T-helper 2 cell treated with Interferon-gamma antibody and Interleukin-4, amounts not matched to agents 5 μg/mL and 100 μg/mL, for 36 hours (primary cell): ENCODE results near the gene NPM1.
"Not testable (repeated sequence)": the region's sequence is repeated elsewhere in the genome, so short reads cannot be mapped to it uniquely, and the experiment has no call there.

Source experiments
- DNase-seq: peaks from one replicate; pipeline ENCODE4 v3.0.0; 2021; ENCODE audit warnings: low spot score
- H3K27ac Mint-ChIP-seq: one replicate; pipeline ENCODE4 v1.8.0; 2021; ENCODE audit warnings: mild to moderate bottlenecking, mixed read lengths
- H3K27me3 Mint-ChIP-seq: one replicate; pipeline ENCODE4 v1.8.0; 2021; ENCODE audit warnings: low read depth, mixed read lengths
- H3K36me3 Mint-ChIP-seq: one replicate; pipeline ENCODE4 v1.8.0; 2021; ENCODE audit warnings: low read depth, mixed read lengths
- H3K4me1 Mint-ChIP-seq: one replicate; pipeline ENCODE4 v1.8.0; 2021; ENCODE audit warnings: low read depth, mixed read lengths
- H3K4me3 Mint-ChIP-seq: one replicate; pipeline ENCODE4 v1.8.0; 2022; ENCODE audit warnings: mild to moderate bottlenecking, moderate library complexity, mixed read lengths
- H3K9me3 Mint-ChIP-seq: one replicate; pipeline ENCODE4 v1.8.0; 2021; ENCODE audit warnings: mixed read lengths

Gene NPM1

DNA sequence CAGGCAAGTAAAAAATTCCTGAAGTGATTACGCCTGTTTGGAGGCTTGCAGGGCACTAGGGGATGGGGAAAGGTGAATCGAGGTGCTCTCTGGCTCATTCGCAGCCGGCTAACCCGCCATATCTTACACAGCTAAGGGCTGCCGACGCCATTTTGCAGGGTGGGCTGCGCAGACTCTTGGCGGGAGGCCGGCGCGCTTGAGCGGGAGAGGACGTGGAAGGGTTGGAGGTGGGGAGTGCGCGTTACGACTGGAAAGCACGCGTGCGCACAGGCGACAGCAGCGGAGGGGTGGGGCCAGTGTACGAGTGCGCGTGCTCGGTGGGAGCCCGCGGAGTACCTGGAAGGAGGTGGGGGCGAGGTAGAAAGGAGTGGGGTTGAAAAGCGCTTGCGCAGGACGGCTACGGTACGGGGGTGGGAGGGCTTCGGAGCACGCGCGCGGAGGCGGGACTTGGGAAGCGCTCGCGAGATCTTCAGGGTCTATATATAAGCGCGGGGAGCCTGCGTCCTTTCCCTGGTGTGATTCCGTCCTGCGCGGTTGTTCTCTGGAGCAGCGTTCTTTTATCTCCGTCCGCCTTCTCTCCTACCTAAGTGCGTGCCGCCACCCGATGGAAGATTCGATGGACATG is at the start of gene NPM1:
Gene NPM1 (plus strand): TSS at position 505 of the 625 bp plus-strand sequence. CDS start 100 bp downstream, at position 605.
- DNase-seq = peak; percentile 97
- Mint-ChIP-seq H3K4me3 (peak within 1 kb of the TSS; percentile 98), H3K4me1 (peaks cover 32% of the 10 kb centered on the region), H3K27me3 (peaks cover 4% of the 10 kb centered on the region), H3K9me3 (no peaks in the 10 kb centered on the region), H3K36me3 (peaks cover 44% of the 10 kb centered on the region), H3K27ac (peak within 1 kb of the TSS; percentile 99)

- Mint-ChIP-seq H3K27me3 (peaks cover 26% of the 10 kb centered on the region), H3K4me1 (no peaks in the 10 kb centered on the region), H3K27ac (no peak overlapping the region), H3K4me3 (no peak overlapping the region), H3K9me3 (no peaks in the 10 kb centered on the region), H3K36me3 (no peaks in the 10 kb centered on the region)
- DNase-seq = no peak
Measured at GRCh38 chr5:171340042-171340441, 47.6 kb upstream of the NPM1 start.

DNA sequence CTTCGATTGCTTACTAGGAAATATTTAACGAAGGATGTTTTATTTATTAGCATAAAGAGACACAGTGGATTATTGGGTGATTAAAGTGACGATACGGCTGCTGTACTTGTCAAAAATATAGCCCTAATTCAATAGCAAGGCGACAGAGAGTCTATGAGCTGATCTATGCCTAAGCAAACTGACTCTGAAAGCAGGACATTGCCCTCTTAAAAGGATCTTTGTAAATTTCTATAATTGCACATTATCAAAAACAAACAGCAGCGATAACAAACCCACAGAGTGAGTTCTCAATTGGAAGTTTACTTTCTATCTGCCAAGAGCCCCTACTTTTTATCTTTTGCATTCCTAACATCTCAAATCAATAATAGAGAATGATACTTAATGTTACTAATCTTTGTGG is 47.2 kb upstream of the NPM1 start:
- H3K27ac Mint-ChIP-seq = no peak overlapping the region
- H3K36me3 Mint-ChIP-seq = no peaks in the 10 kb centered on the region
- no peaks in the 10 kb centered on the region for H3K9me3 Mint-ChIP-seq
- no peak for DNase-seq
- peaks cover 23% of the 10 kb centered on the region for H3K27me3 Mint-ChIP-seq
- no peaks in the 10 kb centered on the region for H3K4me1 Mint-ChIP-seq
- H3K4me3 Mint-ChIP-seq = no peak overlapping the region

DNA sequence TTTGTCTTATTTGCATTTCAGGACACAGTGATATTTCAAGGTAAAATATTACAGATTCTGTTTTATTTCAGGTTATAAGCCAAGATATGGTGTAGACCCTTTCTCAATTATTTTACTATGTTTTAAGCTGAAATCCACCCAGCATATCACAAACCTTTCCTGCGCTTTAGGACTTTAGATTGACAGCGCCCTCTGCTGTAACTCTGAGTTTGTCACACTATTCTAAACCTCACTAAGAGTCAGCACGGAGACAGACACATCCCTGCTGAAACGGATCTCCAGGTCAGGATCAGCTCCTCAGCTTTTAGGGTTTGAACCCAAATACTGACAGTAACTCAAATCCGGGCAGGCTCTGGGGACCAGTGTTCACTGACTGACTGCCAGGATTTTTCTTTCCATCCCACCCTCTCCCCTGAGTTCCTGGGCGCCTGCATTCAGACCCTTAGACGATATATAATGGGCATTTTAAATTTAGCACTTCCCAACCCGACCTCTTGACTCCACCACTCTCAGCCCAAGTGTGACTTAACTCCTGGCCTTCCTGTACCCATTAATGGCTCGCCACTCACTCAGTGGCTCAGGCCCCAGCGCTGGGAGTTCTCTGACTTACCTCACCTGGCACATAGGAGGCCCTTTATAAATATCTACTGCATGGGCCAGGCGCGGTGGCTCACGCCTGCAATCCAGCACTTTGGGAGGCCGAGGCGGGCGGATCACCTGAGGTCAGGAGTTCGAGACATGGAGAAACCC is 45.1 kb upstream of the NPM1 start:
- DNase-seq = no peak
- no peaks in the 10 kb centered on the region for H3K9me3 Mint-ChIP-seq
- H3K4me3 Mint-ChIP-seq = no peak overlapping the region
- H3K4me1 Mint-ChIP-seq = no peaks in the 10 kb centered on the region
- peaks cover 7% of the 10 kb centered on the region for H3K27me3 Mint-ChIP-seq
- no peaks in the 10 kb centered on the region for H3K36me3 Mint-ChIP-seq
- no peak overlapping the region for H3K27ac Mint-ChIP-seq

DNA sequence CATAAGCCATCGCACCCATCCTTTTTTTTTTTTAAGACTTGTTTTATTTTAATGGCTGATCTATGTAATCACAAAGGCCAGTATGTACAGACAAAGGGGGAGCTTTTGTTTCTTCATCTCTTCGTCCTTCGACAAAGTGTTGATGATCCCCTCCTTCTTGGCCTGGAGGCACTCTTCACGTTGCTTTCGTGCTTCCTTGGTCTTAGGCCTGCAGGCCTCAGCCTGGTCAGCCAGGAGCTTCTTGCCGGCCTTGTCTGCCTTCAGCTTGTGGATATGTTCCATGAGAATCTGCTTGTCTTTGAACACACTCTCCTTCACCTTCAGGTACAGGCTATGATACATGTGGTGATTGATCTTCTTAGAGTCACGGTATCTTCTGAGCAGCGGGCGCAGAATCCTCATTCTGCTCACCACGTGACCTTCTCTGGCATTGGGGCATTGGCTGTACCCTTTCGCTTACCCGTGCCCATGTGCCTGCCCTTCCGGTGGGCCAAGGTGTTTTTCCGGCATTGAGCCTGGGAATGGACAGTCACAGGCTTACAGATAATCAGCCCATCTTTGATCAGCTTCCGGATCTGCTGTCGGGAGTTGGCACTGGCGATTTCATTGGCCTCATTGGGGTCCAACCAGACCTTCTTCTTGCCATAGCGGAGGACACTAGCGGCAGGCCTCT is 42.6 kb upstream of the NPM1 start:
- H3K27me3 Mint-ChIP-seq = no peaks in the 10 kb centered on the region
- no peak overlapping the region for H3K27ac Mint-ChIP-seq
- no peak for DNase-seq
- no peak overlapping the region for H3K4me3 Mint-ChIP-seq
- no peaks in the 10 kb centered on the region for H3K9me3 Mint-ChIP-seq
- no peaks in the 10 kb centered on the region for H3K4me1 Mint-ChIP-seq
- no peaks in the 10 kb centered on the region for H3K36me3 Mint-ChIP-seq

DNA sequence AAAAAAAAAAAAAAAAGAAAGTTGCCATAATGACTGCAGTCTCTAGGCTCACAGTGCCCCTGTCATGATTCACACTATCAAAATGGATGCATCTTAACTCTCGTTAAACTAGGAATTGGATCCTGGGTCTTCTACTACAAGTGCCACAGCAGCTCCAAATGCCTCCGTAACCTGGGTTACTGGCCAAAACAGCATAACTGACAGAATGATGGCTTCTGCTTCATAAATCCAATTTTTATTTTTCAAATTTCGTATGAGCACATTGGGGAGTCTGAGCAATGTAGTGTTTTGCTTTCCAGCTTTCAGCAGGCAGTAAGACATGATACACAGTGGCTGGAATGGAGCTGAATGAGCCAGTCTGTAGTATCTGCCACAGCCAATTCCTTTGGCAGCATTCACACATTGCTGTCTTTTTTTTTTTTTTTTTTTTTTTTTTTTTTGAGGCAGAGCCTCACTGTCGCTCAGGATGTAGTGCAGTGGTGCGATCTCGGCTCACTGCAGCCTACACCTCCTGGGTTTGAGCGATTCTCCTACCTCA is 36.0 kb upstream of the NPM1 start:
- H3K36me3 Mint-ChIP-seq = no peaks in the 10 kb centered on the region
- no peaks in the 10 kb centered on the region for H3K9me3 Mint-ChIP-seq
- DNase-seq = no peak
- no peaks in the 10 kb centered on the region for H3K27me3 Mint-ChIP-seq
- no peaks in the 10 kb centered on the region for H3K4me1 Mint-ChIP-seq
- no peak overlapping the region for H3K27ac Mint-ChIP-seq
- no peak overlapping the region for H3K4me3 Mint-ChIP-seq

DNA sequence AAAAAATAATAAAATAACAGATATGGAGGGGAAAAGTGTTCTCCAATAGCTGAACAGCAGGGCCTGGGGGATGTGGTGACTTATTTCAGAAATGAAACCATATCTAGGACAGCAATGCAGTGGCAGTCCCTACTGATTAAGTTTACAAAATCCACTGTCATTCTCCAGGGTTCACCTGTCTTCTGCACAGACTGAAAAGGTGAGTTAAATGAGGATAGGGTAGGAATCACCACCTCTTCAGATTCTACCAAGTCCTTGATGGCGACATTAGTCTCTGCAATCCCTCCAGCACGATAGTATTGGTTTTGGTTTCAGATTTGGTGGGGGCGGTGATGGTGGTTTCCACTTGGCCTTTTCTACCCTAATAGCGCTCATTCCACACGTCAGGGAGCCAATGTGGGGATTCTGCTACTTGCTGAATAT is 32.3 kb upstream of the NPM1 start:
- Mint-ChIP-seq H3K36me3 (no peaks in the 10 kb centered on the region), H3K9me3 (no peaks in the 10 kb centered on the region), H3K4me1 (no peaks in the 10 kb centered on the region), H3K27ac (no peak overlapping the region), H3K4me3 (no peak overlapping the region), H3K27me3 (no peaks in the 10 kb centered on the region)
- peak; percentile 13 for DNase-seq

- no peak overlapping the region for H3K4me3 Mint-ChIP-seq
- H3K27ac Mint-ChIP-seq = no peak overlapping the region
- no peaks in the 10 kb centered on the region for H3K9me3 Mint-ChIP-seq
- no peaks in the 10 kb centered on the region for H3K4me1 Mint-ChIP-seq
- no peaks in the 10 kb centered on the region for H3K27me3 Mint-ChIP-seq
- no peaks in the 10 kb centered on the region for H3K36me3 Mint-ChIP-seq
- no peak for DNase-seq
Measured at GRCh38 chr5:171357843-171358242, 29.8 kb upstream of the NPM1 start.

GRCh38 chr5:171361151-171361550 is 26.5 kb upstream of the NPM1 start:
- not testable (repeated sequence) for H3K36me3 Mint-ChIP-seq, H3K9me3 Mint-ChIP-seq, DNase-seq, H3K4me1 Mint-ChIP-seq, H3K4me3 Mint-ChIP-seq, H3K27ac Mint-ChIP-seq
- peaks cover 17% of the 10 kb centered on the region for H3K27me3 Mint-ChIP-seq

DNA sequence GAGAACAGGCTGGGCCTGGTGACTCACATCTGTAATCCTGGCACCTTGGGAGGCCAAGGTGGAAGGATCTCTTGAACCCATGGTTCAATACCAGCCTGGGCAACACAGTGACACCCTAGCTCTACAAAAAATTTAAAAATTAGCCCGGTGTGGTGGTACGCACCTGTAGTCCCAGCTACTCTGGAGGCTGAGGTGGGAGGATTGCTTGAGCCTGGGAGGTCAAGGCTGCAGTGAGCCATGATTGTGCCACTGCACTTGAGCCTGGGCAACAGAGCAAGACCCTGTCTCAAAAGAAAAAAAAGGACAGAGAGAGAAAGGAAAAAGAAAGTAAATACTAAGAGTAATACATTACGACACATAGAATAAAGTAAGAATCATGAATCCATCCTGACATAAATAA is 24.4 kb upstream of the NPM1 start:
- peaks cover 17% of the 10 kb centered on the region for H3K27me3 Mint-ChIP-seq
- DNase-seq, H3K9me3 Mint-ChIP-seq, H3K27ac Mint-ChIP-seq, H3K36me3 Mint-ChIP-seq, H3K4me1 Mint-ChIP-seq, H3K4me3 Mint-ChIP-seq: not testable (repeated sequence)

DNA sequence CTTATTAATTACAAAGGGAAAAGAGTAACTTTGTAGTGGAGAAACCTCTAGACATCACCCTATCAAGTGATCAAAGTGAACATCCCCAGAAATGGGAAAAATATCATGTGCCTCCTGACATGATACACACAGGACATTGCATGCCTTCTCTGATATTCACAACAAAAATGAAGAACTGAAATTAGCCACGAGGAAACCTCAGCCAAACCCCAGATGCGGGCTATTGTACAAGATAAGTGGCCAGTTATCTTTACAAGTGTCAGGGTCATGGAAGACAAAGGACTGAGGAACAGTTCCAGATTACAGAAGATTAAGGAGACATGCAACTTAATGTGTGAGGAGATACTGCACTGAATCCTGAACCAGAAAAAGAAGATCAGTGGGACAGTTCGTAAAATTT is 23.8 kb upstream of the NPM1 start:
- Mint-ChIP-seq H3K4me1 (peaks cover 2% of the 10 kb centered on the region), H3K9me3 (no peaks in the 10 kb centered on the region), H3K27me3 (peaks cover 17% of the 10 kb centered on the region), H3K27ac (no peak overlapping the region), H3K4me3 (no peak overlapping the region), H3K36me3 (no peaks in the 10 kb centered on the region)
- no peak for DNase-seq

DNA sequence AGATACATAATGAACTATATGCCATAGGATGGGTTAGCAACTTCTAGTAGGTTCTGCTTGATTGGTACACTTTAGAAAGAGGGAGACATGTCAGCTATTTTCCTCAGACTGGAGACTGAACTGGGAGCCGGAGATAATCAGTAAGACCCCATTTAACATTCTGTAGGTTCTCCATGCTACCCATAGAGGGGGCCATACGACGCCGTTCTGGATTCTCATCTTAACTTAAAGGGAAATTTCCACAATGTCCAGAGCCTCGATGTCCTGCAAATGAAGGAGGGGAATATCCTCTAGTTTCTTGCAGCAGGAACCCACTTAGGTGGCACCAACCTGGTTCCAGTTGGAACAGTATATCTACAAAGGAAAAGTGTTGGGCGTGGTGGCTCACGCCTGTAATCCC is 22.3 kb upstream of the NPM1 start:
- no peaks in the 10 kb centered on the region for H3K36me3 Mint-ChIP-seq
- DNase-seq = no peak
- no peaks in the 10 kb centered on the region for H3K9me3 Mint-ChIP-seq
- H3K4me1 Mint-ChIP-seq = peaks cover 2% of the 10 kb centered on the region
- no peak overlapping the region for H3K27ac Mint-ChIP-seq
- H3K4me3 Mint-ChIP-seq = no peak overlapping the region
- H3K27me3 Mint-ChIP-seq = peaks cover 20% of the 10 kb centered on the region

GRCh38 chr5:171366645-171367044 is 21.0 kb upstream of the NPM1 start:
- Mint-ChIP-seq H3K4me1 (peaks cover 2% of the 10 kb centered on the region), H3K27me3 (peaks cover 20% of the 10 kb centered on the region), H3K9me3 (no peaks in the 10 kb centered on the region), H3K27ac (no peak overlapping the region), H3K4me3 (no peak overlapping the region), H3K36me3 (no peaks in the 10 kb centered on the region)
- DNase-seq = no peak
